GM18508 (cell line): ENCODE data around the gene CD300LG.

ENCODE experiments used
- ATAC-seq: cut with Tn5 transposase; IDR thresholded peaks from one replicate; pipeline ENCODE4 v1.9.1; 2021; ENCODE audit warnings: moderate number of reproducible peaks; ENCODE audit not compliant: insufficient read depth, unreplicated experiment

Gene CD300LG

GRCh38 chr17:43901861-43902589 lies 55.0 kb downstream of the CD300LG start:
- no peak for ATAC-seq

- no peak for ATAC-seq
Observed at GRCh38 chr17:43905400-43905984, 58.5 kb downstream of the CD300LG start.

- no peak for ATAC-seq
Observed at GRCh38 chr17:43905985-43906852, 59.2 kb downstream of the CD300LG start.

- ATAC-seq: no peak
Observed at GRCh38 chr17:43906951-43907424, 60.0 kb downstream of the CD300LG start.

GRCh38 chr17:43907425-43907981 lies 60.5 kb downstream of the CD300LG start, which contains the start of gene MPP2:
MPP2 (minus strand) TSS chr17:43907536; CDS start chr17:43904460, 3,076 bp downstream.
- ATAC-seq: no peak

GRCh38 chr17:43907998-43908721 lies 61.2 kb downstream of the CD300LG start:
- ATAC-seq: no peak

- ATAC-seq: no peak
Observed at GRCh38 chr17:43909537-43910231, 62.7 kb downstream of the CD300LG start.

- no peak for ATAC-seq
Observed at GRCh38 chr17:43911904-43912303, 64.9 kb downstream of the CD300LG start.

- no peak for ATAC-seq
Observed at GRCh38 chr17:43912635-43913304, 65.8 kb downstream of the CD300LG start.
